ENCODE results near the gene DAGLB.

Gene DAGLB

DNA sequence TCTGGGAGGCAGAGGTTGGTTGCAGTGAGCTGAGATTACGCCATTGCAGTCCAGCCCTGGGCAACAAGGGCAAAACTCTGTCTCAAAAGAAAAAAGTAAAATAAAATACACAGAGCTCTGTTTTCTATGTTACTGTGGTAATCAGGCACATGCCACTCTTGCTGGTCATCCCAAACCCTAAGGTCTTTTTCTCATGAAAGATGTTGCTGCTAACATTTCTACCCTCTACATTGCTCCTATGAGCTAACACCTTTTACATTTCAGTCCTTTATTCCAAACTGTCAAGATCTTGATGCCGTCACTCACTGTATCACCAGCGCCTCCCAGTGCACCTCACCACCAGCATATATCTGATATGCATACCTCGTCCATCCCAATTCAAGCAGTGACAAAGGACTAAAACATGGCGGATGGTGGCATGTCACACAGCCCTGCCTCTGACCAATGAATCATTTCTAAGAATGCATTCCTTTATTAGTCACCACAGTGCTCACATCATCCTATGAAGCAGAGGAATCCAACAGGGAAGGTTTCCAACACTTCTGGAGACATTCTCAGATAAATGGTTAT, 4.3 kb downstream of the DAGLB start:
- Histone ChIP-seq H2AFZ (ENCODE audit: low read depth, low read length) (no peak overlapping the region), H3K27me3 (ENCODE audit: insufficient read depth, low read length, poor library complexity) (no peaks in the 10 kb centered on the region), H3K4me1 (ENCODE audit: insufficient read depth, low read length) (peaks cover 32% of the 10 kb centered on the region), H3K79me2 (ENCODE audit: insufficient read depth, low read length) (peaks cover 71% of the 10 kb centered on the region), H3K4me2 (ENCODE audit: insufficient read depth, low read length) (no peak overlapping the region), H3K36me3 (ENCODE audit: insufficient read depth, low read length) (peaks cover 44% of the 10 kb centered on the region), H3K27ac (ENCODE audit: low read length) (no peak overlapping the region), H3K9ac (ENCODE audit: low read depth, low read length) (no peak overlapping the region), H3K9me3 (ENCODE audit: insufficient read depth, low read length, severe bottlenecking) (no peaks in the 10 kb centered on the region), H4K20me1 (ENCODE audit: insufficient read depth, low read length) (peaks cover 7% of the 10 kb centered on the region; the same call in 1 of the 2 replicates), H3K4me3 (ENCODE audit: low read depth in 1 of 2, low read length in 2 of 2) (no peak overlapping the region)
- TF ChIP-seq EZH2 (IDR thresholded peaks at IDR 0.05; ENCODE audit: borderline replicate concordance, low read depth, low read length, severe bottlenecking), result no peak
- TF ChIP-seq, protein P1, sequence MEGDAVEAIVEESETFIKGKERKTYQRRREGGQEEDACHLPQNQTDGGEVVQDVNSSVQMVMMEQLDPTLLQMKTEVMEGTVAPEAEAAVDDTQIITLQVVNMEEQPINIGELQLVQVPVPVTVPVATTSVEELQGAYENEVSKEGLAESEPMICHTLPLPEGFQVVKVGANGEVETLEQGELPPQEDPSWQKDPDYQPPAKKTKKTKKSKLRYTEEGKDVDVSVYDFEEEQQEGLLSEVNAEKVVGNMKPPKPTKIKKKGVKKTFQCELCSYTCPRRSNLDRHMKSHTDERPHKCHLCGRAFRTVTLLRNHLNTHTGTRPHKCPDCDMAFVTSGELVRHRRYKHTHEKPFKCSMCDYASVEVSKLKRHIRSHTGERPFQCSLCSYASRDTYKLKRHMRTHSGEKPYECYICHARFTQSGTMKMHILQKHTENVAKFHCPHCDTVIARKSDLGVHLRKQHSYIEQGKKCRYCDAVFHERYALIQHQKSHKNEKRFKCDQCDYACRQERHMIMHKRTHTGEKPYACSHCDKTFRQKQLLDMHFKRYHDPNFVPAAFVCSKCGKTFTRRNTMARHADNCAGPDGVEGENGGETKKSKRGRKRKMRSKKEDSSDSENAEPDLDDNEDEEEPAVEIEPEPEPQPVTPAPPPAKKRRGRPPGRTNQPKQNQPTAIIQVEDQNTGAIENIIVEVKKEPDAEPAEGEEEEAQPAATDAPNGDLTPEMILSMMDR (IDR thresholded peaks at IDR 0.05; ENCODE audit: borderline replicate concordance, extremely low read depth, low read length, poor library complexity, severe bottlenecking), result no peak
- ATAC-seq (ENCODE audit: insufficient read depth, low read depth) (no peak), DNase-seq (no peak)

DNA sequence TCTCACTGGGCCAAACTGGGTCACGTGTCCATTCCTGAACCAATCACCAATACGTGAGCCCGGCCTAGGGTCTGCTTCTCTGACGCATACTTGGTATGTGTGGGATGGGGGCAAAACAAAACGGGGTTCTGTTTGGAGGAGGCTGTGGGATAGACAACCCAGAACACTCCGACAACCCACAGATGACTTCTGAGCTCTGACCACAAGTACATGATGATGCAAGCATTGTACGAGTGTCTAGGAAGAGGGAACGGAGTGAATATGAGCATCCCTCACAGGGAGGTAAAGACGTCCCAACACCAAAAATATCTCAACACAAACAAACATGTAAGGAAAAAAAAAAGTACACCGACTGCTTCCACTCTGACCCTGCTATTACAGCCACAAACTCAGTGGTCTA, 5.6 kb downstream of the DAGLB start:
- no peak overlapping the region for H3K4me2 ChIP-seq (ENCODE audit: insufficient read depth, low read length)
- no peak overlapping the region for H3K27ac ChIP-seq (ENCODE audit: low read length)
- H3K36me3 ChIP-seq (ENCODE audit: insufficient read depth, low read length), result peaks cover 44% of the 10 kb centered on the region

DNA sequence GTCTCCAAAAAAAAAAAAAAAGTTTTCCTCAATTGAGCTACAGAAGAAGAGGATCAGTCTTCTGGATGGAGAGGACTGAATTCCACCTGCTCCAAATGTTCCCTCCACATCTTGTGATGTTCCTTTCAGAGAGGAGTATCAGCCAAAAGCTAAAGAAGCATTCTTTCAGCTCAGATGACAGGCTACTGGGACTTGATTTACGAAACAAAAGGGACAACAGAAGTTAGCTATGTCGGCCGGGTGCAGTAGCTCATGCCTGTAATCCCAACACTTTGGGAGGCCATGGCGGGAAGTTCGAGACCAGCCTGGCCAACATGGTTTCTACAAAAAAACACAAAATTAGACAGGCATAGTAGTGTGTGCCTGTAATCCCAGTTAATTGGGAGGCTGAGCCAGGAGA, 7.4 kb downstream of the DAGLB start:
- H3K79me2 ChIP-seq (ENCODE audit: insufficient read depth, low read length), result peaks cover 54% of the 10 kb centered on the region
- peaks cover 39% of the 10 kb centered on the region for H3K36me3 ChIP-seq (ENCODE audit: insufficient read depth, low read length)
- H4K20me1 ChIP-seq (ENCODE audit: insufficient read depth, low read length), result peaks cover 13% of the 10 kb centered on the region; the same call in 1 of the 2 replicates
- peaks cover 20% of the 10 kb centered on the region for H3K4me1 ChIP-seq (ENCODE audit: insufficient read depth, low read length)
- TF ChIP-seq, protein P1 (IDR thresholded peaks at IDR 0.05; ENCODE audit: borderline replicate concordance, extremely low read depth, low read length, poor library complexity, severe bottlenecking), result no peak
- no peak for TF ChIP-seq EZH2 (IDR thresholded peaks at IDR 0.05; ENCODE audit: borderline replicate concordance, low read depth, low read length, severe bottlenecking)
- ATAC-seq (ENCODE audit: insufficient read depth, low read depth) (no peak), DNase-seq (no peak)
- H3K4me2 ChIP-seq (ENCODE audit: insufficient read depth, low read length), result no peak overlapping the region
- H3K9me3 ChIP-seq (ENCODE audit: insufficient read depth, low read length, severe bottlenecking), result no peaks in the 10 kb centered on the region
- no peak overlapping the region for H3K9ac ChIP-seq (ENCODE audit: low read depth, low read length)
- H3K4me3 ChIP-seq (ENCODE audit: low read depth in 1 of 2, low read length in 2 of 2), result no peak overlapping the region
- H3K27me3 ChIP-seq (ENCODE audit: insufficient read depth, low read length, poor library complexity), result no peaks in the 10 kb centered on the region
- no peak overlapping the region for H3K27ac ChIP-seq (ENCODE audit: low read length)
- H2AFZ ChIP-seq (ENCODE audit: low read depth, low read length), result no peak overlapping the region

More for the DNA sequence above, 5.6 kb downstream of the DAGLB start:
- Histone ChIP-seq H3K27me3 (ENCODE audit: insufficient read depth, low read length, poor library complexity) (no peaks in the 10 kb centered on the region), H3K9ac (ENCODE audit: low read depth, low read length) (no peak overlapping the region), H4K20me1 (ENCODE audit: insufficient read depth, low read length) (peaks cover 9% of the 10 kb centered on the region; the same call in 1 of the 2 replicates), H3K4me1 (ENCODE audit: insufficient read depth, low read length) (peaks cover 30% of the 10 kb centered on the region), H3K4me3 (ENCODE audit: low read depth in 1 of 2, low read length in 2 of 2) (no peak overlapping the region), H3K79me2 (ENCODE audit: insufficient read depth, low read length) (peaks cover 70% of the 10 kb centered on the region), H3K9me3 (ENCODE audit: insufficient read depth, low read length, severe bottlenecking) (no peaks in the 10 kb centered on the region), H2AFZ (ENCODE audit: low read depth, low read length) (no peak overlapping the region)
- ATAC-seq (ENCODE audit: insufficient read depth, low read depth), result no peak
- TF ChIP-seq, protein P1 (IDR thresholded peaks at IDR 0.05; ENCODE audit: borderline replicate concordance, extremely low read depth, low read length, poor library complexity, severe bottlenecking), result no peak
- TF ChIP-seq EZH2 (IDR thresholded peaks at IDR 0.05; ENCODE audit: borderline replicate concordance, low read depth, low read length, severe bottlenecking), result no peak
- no peak for DNase-seq

All from DND-41 (cell line).